C4-2B (cell line): ENCODE results near the gene BTBD9.

Experiments used
- CTCF ChIP-seq: fragments of 450-650 bp; conservative IDR thresholded peaks from 2 replicates; pipeline ENCODE4 v1.5.1; 2017; ENCODE audit warnings: mild to moderate bottlenecking
- ZFX ChIP-seq: fragments of 450-650 bp; IDR thresholded peaks from 2 replicates; pipeline ENCODE4 v1.6.1; 2017

GRCh38 chr6:38153798-38154345, 485.9 kb downstream of the BTBD9 start:
- TF ChIP-seq CTCF (no peak), ZFX (no peak)
